ENCODE measurements around the gene APC. TPM values are rescaled to one million over a fixed set of nuclear protein-coding genes. Genes with fewer than 3 reads are reported as not detected.

Gene APC
- total RNA-seq, 4 donors from 2014 or later, result 77.8 to 109 (median 85.7) TPM

DNA sequence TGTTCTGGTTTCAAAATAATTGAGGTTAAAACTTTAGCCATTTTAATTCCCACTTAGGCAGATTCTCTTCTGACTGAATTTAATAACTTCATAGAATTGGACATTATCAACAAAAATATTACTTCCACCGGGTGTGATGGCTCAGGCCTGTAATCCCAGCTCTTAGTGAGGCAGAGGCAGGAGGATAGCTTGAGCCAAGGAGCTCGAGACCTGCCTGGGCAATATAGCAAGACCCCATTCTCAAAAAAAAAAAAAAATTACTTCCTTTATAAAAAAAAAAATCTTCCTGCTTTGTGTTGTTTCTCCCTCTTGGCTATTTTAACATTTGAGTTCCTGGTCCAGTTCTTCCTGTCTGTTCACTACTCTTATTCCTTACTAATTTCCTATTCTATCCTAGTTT, 18.0 kb downstream of the APC start:
- peaks cover 0 to 4% (median 1%) of the 10 kb centered on the region in 4 donors for H3K36me3 ChIP-seq
- peaks cover 0 to 23% (median 2%) of the 10 kb centered on the region in 4 donors for H3K4me1 ChIP-seq
- in situ Hi-C loops (cut with MboI; ENCODE audit: low pct_ligation_motif_present in 1 of 4, low pct_unique_long_range_greater_than_20kb in 1 of 4, low sequenced_read_pairs in 3 of 4), result loop anchor here (5.0 to 25.0 kb wide), 3 partner anchors 201 to 593 kb away; no protein-coding TSS in a partner anchor
- H3K9me3 ChIP-seq, result no peaks in the 10 kb centered on the region
- no peak for DNase-seq
- H3K4me3 ChIP-seq, result no peak overlapping the region
- no peak overlapping the region for H3K27ac ChIP-seq
- no peaks in the 10 kb centered on the region for H3K27me3 ChIP-seq
- 80 to 84% methylated on average over 1 to 2 of the region's 2 CpGs for WGBS, 2 donors (ENCODE audit: low coverage in 1 of 2)
- TF ChIP-seq POLR2AphosphoS5 (IDR thresholded peaks at IDR 0.05) (no peak), POLR2A (IDR thresholded peaks at IDR 0.05) (no peak), EP300 (IDR thresholded peaks at IDR 0.05; ENCODE audit: low read depth) (no peak)
- TF ChIP-seq, protein P1, sequence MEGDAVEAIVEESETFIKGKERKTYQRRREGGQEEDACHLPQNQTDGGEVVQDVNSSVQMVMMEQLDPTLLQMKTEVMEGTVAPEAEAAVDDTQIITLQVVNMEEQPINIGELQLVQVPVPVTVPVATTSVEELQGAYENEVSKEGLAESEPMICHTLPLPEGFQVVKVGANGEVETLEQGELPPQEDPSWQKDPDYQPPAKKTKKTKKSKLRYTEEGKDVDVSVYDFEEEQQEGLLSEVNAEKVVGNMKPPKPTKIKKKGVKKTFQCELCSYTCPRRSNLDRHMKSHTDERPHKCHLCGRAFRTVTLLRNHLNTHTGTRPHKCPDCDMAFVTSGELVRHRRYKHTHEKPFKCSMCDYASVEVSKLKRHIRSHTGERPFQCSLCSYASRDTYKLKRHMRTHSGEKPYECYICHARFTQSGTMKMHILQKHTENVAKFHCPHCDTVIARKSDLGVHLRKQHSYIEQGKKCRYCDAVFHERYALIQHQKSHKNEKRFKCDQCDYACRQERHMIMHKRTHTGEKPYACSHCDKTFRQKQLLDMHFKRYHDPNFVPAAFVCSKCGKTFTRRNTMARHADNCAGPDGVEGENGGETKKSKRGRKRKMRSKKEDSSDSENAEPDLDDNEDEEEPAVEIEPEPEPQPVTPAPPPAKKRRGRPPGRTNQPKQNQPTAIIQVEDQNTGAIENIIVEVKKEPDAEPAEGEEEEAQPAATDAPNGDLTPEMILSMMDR (IDR thresholded peaks at IDR 0.05), result no peak
- intact Hi-C loops (cut with DNase I; ENCODE audit: low total_unique reads), result loop anchor here (2.0 kb wide), 1 partner anchor 203 kb away; no protein-coding TSS in a partner anchor

- intact Hi-C loops (cut with DNase I; ENCODE audit: low total_unique reads), result loop anchor here (2.0 kb wide), 1 partner anchor 205 kb away; no protein-coding TSS in a partner anchor
- no peak overlapping the region for H3K27ac ChIP-seq
- in situ Hi-C loops (cut with MboI; ENCODE audit: low pct_ligation_motif_present in 1 of 4, low pct_unique_long_range_greater_than_20kb in 1 of 4, low sequenced_read_pairs in 3 of 4), result loop anchor here (5.0 to 25.0 kb wide), 3 partner anchors 203 to 595 kb away; no protein-coding TSS in a partner anchor
- peaks cover 0 to 4% (median 1%) of the 10 kb centered on the region in 4 donors for H3K36me3 ChIP-seq
- WGBS, 2 donors (ENCODE audit: low coverage in 1 of 2), result 46 to 51% methylated on average over 3 of the region's 3 CpGs
- H3K27me3 ChIP-seq, result no peaks in the 10 kb centered on the region
- no peaks in the 10 kb centered on the region for H3K9me3 ChIP-seq
- no peak for DNase-seq
- H3K4me3 ChIP-seq, result no peak overlapping the region
- H3K4me1 ChIP-seq, result peaks cover 0 to 22% (median 2%) of the 10 kb centered on the region in 4 donors
- no peak for TF ChIP-seq POLR2A (IDR thresholded peaks at IDR 0.05)
- no peak for TF ChIP-seq POLR2AphosphoS5 (IDR thresholded peaks at IDR 0.05)
- TF ChIP-seq EP300 (IDR thresholded peaks at IDR 0.05; ENCODE audit: low read depth), result no peak
- TF ChIP-seq, protein P1 (IDR thresholded peaks at IDR 0.05), result peak; percentile 78 to 88 (median 83)
Observed at GRCh38 chr5:112757468-112758208, 20.0 kb downstream of the APC start.

DNA sequence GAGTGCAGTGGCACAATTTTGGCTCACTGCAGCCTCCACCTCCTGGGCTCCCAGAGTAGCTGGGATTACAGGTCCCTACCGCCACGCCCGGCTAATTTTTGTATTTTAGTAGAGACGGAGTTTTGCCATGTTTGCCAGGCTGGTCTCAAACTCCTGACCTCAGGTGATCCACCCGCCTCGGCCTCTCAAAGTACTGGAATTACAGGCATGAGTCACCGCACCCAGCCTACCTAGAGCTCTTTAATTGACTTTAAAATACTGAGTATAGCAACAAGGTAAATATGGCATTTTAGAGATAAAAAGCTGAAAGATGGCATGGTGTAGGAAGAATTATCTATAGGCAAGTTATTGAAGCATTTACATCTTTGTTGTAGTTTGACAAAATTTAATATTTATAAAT, 21.0 kb downstream of the APC start:
- no peaks in the 10 kb centered on the region for H3K27me3 ChIP-seq
- H3K4me3 ChIP-seq, result no peak overlapping the region
- H3K9me3 ChIP-seq, result no peaks in the 10 kb centered on the region
- H3K4me1 ChIP-seq, result peaks cover 0 to 22% (median 2%) of the 10 kb centered on the region in 4 donors
- H3K27ac ChIP-seq, result no peak overlapping the region
- intact Hi-C loops (cut with DNase I; ENCODE audit: low total_unique reads), result no loop called here
- no peak for DNase-seq
- in situ Hi-C loops (cut with MboI; ENCODE audit: low pct_ligation_motif_present in 1 of 4, low pct_unique_long_range_greater_than_20kb in 1 of 4, low sequenced_read_pairs in 3 of 4), result loop anchor here (5.0 to 25.0 kb wide), 3 partner anchors 204 to 596 kb away; no protein-coding TSS in a partner anchor
- peaks cover 0 to 4% (median 1%) of the 10 kb centered on the region in 4 donors for H3K36me3 ChIP-seq
- WGBS, 2 donors (ENCODE audit: low coverage in 1 of 2), result 80% methylated on average over 3 to 7 of the region's 7 CpGs
- TF ChIP-seq POLR2AphosphoS5 (IDR thresholded peaks at IDR 0.05) (no peak), EP300 (IDR thresholded peaks at IDR 0.05; ENCODE audit: low read depth) (no peak), POLR2A (IDR thresholded peaks at IDR 0.05) (no peak)
- TF ChIP-seq, protein P1 (IDR thresholded peaks at IDR 0.05), result no peak

- H3K36me3 ChIP-seq, result peaks cover 0 to 4% (median 1%) of the 10 kb centered on the region in 4 donors
- TF ChIP-seq POLR2A (IDR thresholded peaks at IDR 0.05) (no peak), POLR2AphosphoS5 (IDR thresholded peaks at IDR 0.05) (no peak)
- TF ChIP-seq, protein P1 (IDR thresholded peaks at IDR 0.05), result no peak
- H3K4me1 ChIP-seq, result peaks cover 0 to 20% (median 2%) of the 10 kb centered on the region in 4 donors
- no peak overlapping the region for H3K4me3 ChIP-seq
- DNase-seq, result no peak
- H3K9me3 ChIP-seq, result no peaks in the 10 kb centered on the region
- in situ Hi-C loops (cut with MboI; ENCODE audit: low pct_ligation_motif_present in 1 of 4, low pct_unique_long_range_greater_than_20kb in 1 of 4, low sequenced_read_pairs in 3 of 4) (loop anchor here in 1 of 4 donors (25.0 kb wide), 1 partner anchor 600 kb away; no protein-coding TSS in a partner anchor), intact Hi-C loops (cut with DNase I; ENCODE audit: low total_unique reads) (no loop called here)
- H3K27me3 ChIP-seq, result no peaks in the 10 kb centered on the region
- WGBS, 2 donors (ENCODE audit: low coverage in 1 of 2), result 28% methylated on average over 1 of the region's 1 CpG; no CpG with 5 or more reads in 1 of the 2 donors
- H3K27ac ChIP-seq, result no peak overlapping the region
Observed at GRCh38 chr5:112762113-112762810, 24.6 kb downstream of the APC start.
